SK-N-MC (cell line): ENCODE data around the gene ERP27.

Experiments used
- DNase-seq: peaks from one replicate; pipeline ENCODE4 v3.0.0-alpha.2; 2011; ENCODE audit warnings: low read depth, low spot score
- H3K27ac ChIP-seq: fragments of 200-600 bp; sonication (generic); 2 replicates; pipeline ENCODE4 v1.5.1; 2016; ENCODE audit warnings: mixed run types
- H3K36me3 ChIP-seq: fragments of 200-600 bp; sonication (generic); 2 replicates; pipeline ENCODE4 v1.6.1; 2017; ENCODE audit warnings: antibody characterized with exemption, low read length, mixed read lengths; ENCODE audit not compliant: insufficient read depth
- H3K4me3 ChIP-seq: fragments of 200-600 bp; sonication (generic); 2 replicates; pipeline ENCODE4 v1.5.1; 2016
- H3K9ac ChIP-seq: fragments of 200-600 bp; sonication (generic); 2 replicates; pipeline ENCODE4 v1.8.0; 2017; ENCODE audit warnings: mixed run types, mixed read lengths; ENCODE audit not compliant: insufficient read length
- H3K9me3 ChIP-seq: fragments of 200-600 bp; sonication (generic); 2 replicates; pipeline ENCODE4 v1.6.1; 2017; ENCODE audit warnings: low read depth, mild to moderate bottlenecking, antibody characterized with exemption, low read length, moderate library complexity, mixed read lengths
- EZH2 ChIP-seq: fragments of 200-600 bp; sonication (generic); IDR thresholded peaks from one replicate; pipeline ENCODE4 v1.6.1; 2017; ENCODE audit warnings: antibody characterized with exemption
- FOXP2 ChIP-seq: optimal IDR thresholded peaks from 2 replicates; pipeline ENCODE3; 2011; ENCODE audit warnings: mild to moderate bottlenecking, moderate library complexity; ENCODE audit not compliant: insufficient read depth; ENCODE audit errors: extremely low read length, control extremely low read depth
- POLR2AphosphoS5 ChIP-seq: IDR thresholded peaks from 2 replicates; pipeline ENCODE4 v1.6.1; 2012; ENCODE audit warnings: mild to moderate bottlenecking, low read depth, low read length, borderline replicate concordance

ERP27 gene

GRCh38 chr12:14958361-14959125 lies 20.2 kb upstream of the ERP27 start:
- Histone ChIP-seq H3K9ac (no peak overlapping the region), H3K9me3 (no peaks in the 10 kb centered on the region), H3K27ac (peak overlapping the region; percentile 63), H3K36me3 (no peaks in the 10 kb centered on the region), H3K4me3 (no peak overlapping the region)
- no peak for TF ChIP-seq POLR2AphosphoS5
- no peak for TF ChIP-seq FOXP2
- no peak for TF ChIP-seq EZH2
- no peak for DNase-seq

GRCh38 chr12:14957551-14958168 lies 19.3 kb upstream of the ERP27 start:
- no peaks in the 10 kb centered on the region for H3K9me3 ChIP-seq
- no peaks in the 10 kb centered on the region for H3K36me3 ChIP-seq
- H3K27ac ChIP-seq, result peak overlapping the region; percentile 63
- DNase-seq, result no peak
- no peak overlapping the region for H3K4me3 ChIP-seq
- TF ChIP-seq EZH2, result no peak
- TF ChIP-seq POLR2AphosphoS5, result no peak
- no peak for TF ChIP-seq FOXP2
- H3K9ac ChIP-seq, result no peak overlapping the region

GRCh38 chr12:14956905-14957304 lies 18.6 kb upstream of the ERP27 start:
- DNase-seq, result no peak
- H3K27ac ChIP-seq, result no peak overlapping the region
- no peaks in the 10 kb centered on the region for H3K9me3 ChIP-seq
- no peaks in the 10 kb centered on the region for H3K36me3 ChIP-seq
- H3K9ac ChIP-seq, result no peak overlapping the region
- no peak overlapping the region for H3K4me3 ChIP-seq
- TF ChIP-seq POLR2AphosphoS5, result no peak
- TF ChIP-seq EZH2, result no peak
- TF ChIP-seq FOXP2, result no peak

GRCh38 chr12:14956024-14956891 lies 17.9 kb upstream of the ERP27 start:
- Histone ChIP-seq H3K9me3 (no peaks in the 10 kb centered on the region), H3K9ac (no peak overlapping the region), H3K36me3 (no peaks in the 10 kb centered on the region), H3K27ac (0 out of 2 replicates have a peak overlapping the region, but pooled peaks have one; percentile 11), H3K4me3 (no peak overlapping the region)
- no peak for TF ChIP-seq FOXP2
- TF ChIP-seq EZH2, result no peak
- no peak for TF ChIP-seq POLR2AphosphoS5
- DNase-seq, result no peak

- no peak for DNase-seq
- Histone ChIP-seq H3K9ac (no peak overlapping the region), H3K4me3 (no peak overlapping the region)
These were observed 15.9 kb upstream of the ERP27 start for GRCh38 chr12:14954269-14954668.

GRCh38 chr12:14953752-14954151 lies 15.4 kb upstream of the ERP27 start:
- Histone ChIP-seq H3K9ac (no peak overlapping the region), H3K36me3 (peaks cover 16% of the 10 kb centered on the region), H3K4me3 (no peak overlapping the region)

More at GRCh38 chr12:14954269-14954668, 15.9 kb upstream of the ERP27 start:
- no peak overlapping the region for H3K27ac ChIP-seq
- H3K36me3 ChIP-seq, result peaks cover 12% of the 10 kb centered on the region
- TF ChIP-seq FOXP2 (no peak), EZH2 (no peak), POLR2AphosphoS5 (no peak)
- H3K9me3 ChIP-seq, result no peaks in the 10 kb centered on the region

GRCh38 chr12:14952299-14952921 lies 14.1 kb upstream of the ERP27 start:
- no peak for DNase-seq

More at GRCh38 chr12:14953752-14954151, 15.4 kb upstream of the ERP27 start:
- no peak for DNase-seq
- H3K9me3 ChIP-seq, result no peaks in the 10 kb centered on the region
- no peak overlapping the region for H3K27ac ChIP-seq
- TF ChIP-seq FOXP2 (no peak), POLR2AphosphoS5 (no peak), EZH2 (no peak)

More at GRCh38 chr12:14952299-14952921, 14.1 kb upstream of the ERP27 start:
- no peak overlapping the region for H3K9ac ChIP-seq
- H3K36me3 ChIP-seq, result peaks cover 24% of the 10 kb centered on the region
- TF ChIP-seq FOXP2, result no peak
- TF ChIP-seq EZH2, result no peak
- no peak for TF ChIP-seq POLR2AphosphoS5
- H3K4me3 ChIP-seq, result no peak overlapping the region
- H3K9me3 ChIP-seq, result no peaks in the 10 kb centered on the region
- no peak overlapping the region for H3K27ac ChIP-seq
